NCI-H146 treated with DMSO at 0.1 percent for 48 hours (cell line): ENCODE measurements around the gene LRRC10.

ENCODE experiments used
- DNase-seq: peaks from one replicate; lab custom pipeline; 2025; ENCODE audit not compliant: unreplicated experiment; lab: John Stamatoyannopoulos, UW

The LRRC10 gene

GRCh38 chr12:69570545-69571399, 39.9 kb downstream of the LRRC10 start:
- peak; percentile 53 for DNase-seq

GRCh38 chr12:69570000-69570516, 40.6 kb downstream of the LRRC10 start:
- no peak for DNase-seq

- no peak for DNase-seq
Observed at GRCh38 chr12:69569236-69569635, 41.5 kb downstream of the LRRC10 start.

GRCh38 chr12:69566603-69567002, 44.1 kb downstream of the LRRC10 start:
- DNase-seq: no peak

DNA sequence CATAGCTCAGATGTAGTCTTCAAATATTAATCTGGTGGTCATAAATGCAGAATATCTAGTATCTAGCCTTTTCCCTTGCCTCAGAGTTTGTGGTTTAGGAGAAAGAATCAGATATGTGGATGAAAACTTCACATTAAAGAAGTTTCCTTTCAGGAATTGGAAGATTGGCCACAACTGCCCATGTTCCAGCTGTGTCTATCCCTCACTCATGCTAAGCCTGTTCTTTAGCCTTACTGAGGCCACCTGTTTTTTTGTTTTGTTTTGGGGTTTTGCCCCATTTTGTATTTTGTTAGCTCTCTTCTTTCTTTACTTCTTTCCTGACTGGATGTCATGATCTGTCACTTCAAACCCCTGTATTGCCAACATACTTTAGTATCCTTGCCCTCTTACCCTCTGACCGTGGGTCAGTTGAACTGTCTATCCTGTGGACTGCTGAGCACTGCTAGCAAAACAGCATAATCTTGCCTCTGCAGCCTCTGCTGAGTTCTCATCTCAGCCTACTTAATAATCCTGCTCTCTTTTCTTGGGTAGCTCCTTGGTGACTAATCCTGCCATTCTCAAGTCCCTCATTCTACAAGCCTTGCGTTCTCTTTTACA, 47.4 kb downstream of the LRRC10 start:
- DNase-seq: no peak
